IMR-90 (cell line): ENCODE data around the gene LAIR1. TPM values are rescaled to one million over a fixed set of nuclear protein-coding genes. Genes with fewer than 3 reads are reported as not detected.

Experiments used
- ATAC-seq: fragments of 200-7000 bp; cut with Tn5 transposase; 2 replicates; pipeline ENCODE4 v1.9.1; 2020; ENCODE audit warnings: low read depth, mild to moderate bottlenecking, moderate library complexity
- BruUV-seq: library from RNA; stranded (reverse); fragments of 400-500 nt; replicated peaks from 2 replicates; lab custom pipeline; 2021; lab: Mats Ljungman, UMichigan
- CTCF ChIA-PET: fragments of 300-600 bp; formaldehyde crosslinking; extraction: SDS; loops from one replicate; lab custom pipeline; 2021; ENCODE audit warnings: antibody characterized with exemption; lab: Yijun Ruan, JAX
- POLR2A ChIA-PET: fragments of 300-600 bp; sonication (Branson Sonifier 250); formaldehyde crosslinking; loops from one replicate; lab custom pipeline; 2022; ENCODE audit warnings: antibody characterized with exemption; ENCODE audit not compliant: unreplicated experiment; lab: Charles Lee
- DNase-seq: peaks from one replicate; pipeline ENCODE4 v3.0.0; 2013
- H2AFZ ChIP-seq: replicated peaks from 2 replicates; pipeline ENCODE3; 2013; ENCODE audit warnings: low read length, mild to moderate bottlenecking; ENCODE audit not compliant: poor library complexity
- H2AK5ac ChIP-seq: 2 replicates; pipeline ENCODE4 v1.6.1; 2013; ENCODE audit warnings: low read depth, low read length, inconsistent platforms
- H2AK9ac ChIP-seq: replicated peaks from 2 replicates; pipeline ENCODE3; 2013; ENCODE audit warnings: mild to moderate bottlenecking, low read depth, low read length, moderate library complexity; ENCODE audit not compliant: poor library complexity
- H2BK120ac ChIP-seq: 2 replicates; pipeline ENCODE4 v1.6.1; 2013; ENCODE audit warnings: low read depth, low read length, inconsistent platforms
- H2BK15ac ChIP-seq: 3 replicates; pipeline ENCODE4 v1.6.1; 2013; ENCODE audit warnings: low read depth, low read length, inconsistent platforms
- H2BK20ac ChIP-seq: 2 replicates; pipeline ENCODE4 v1.6.1; 2013; ENCODE audit warnings: low read depth, mild to moderate bottlenecking, inconsistent platforms, low read length, moderate library complexity
- H2BK5ac ChIP-seq: 2 replicates; pipeline ENCODE4 v1.6.1; 2013; ENCODE audit warnings: mild to moderate bottlenecking, low read depth, low read length, inconsistent platforms; ENCODE audit not compliant: poor library complexity, severe bottlenecking
- H3K14ac ChIP-seq: replicated peaks from 2 replicates; pipeline ENCODE4 v1.6.1; 2013; ENCODE audit warnings: low read depth, low read length, inconsistent platforms
- H3K18ac ChIP-seq: 2 replicates; pipeline ENCODE4 v1.6.1; 2013; ENCODE audit warnings: low read depth, low read length, control low read depth
- H3K23ac ChIP-seq: 2 replicates; pipeline ENCODE4 v1.6.1; 2013; ENCODE audit warnings: low read depth, low read length, inconsistent platforms
- H3K27ac ChIP-seq: 2 replicates; pipeline ENCODE4 v1.5.1; 2013; ENCODE audit warnings: mild to moderate bottlenecking, control low read depth, low read length; ENCODE audit not compliant: insufficient read depth
- H3K27me3 ChIP-seq: 2 replicates; pipeline ENCODE4 v1.6.1; 2013; ENCODE audit warnings: low read length; ENCODE audit not compliant: control insufficient read depth, insufficient read depth
- H3K36me3 ChIP-seq: 2 replicates; pipeline ENCODE4 v1.6.1; 2013; ENCODE audit warnings: low read length, mixed read lengths; ENCODE audit not compliant: control insufficient read depth, insufficient read depth
- H3K4ac ChIP-seq: 2 replicates; pipeline ENCODE4 v1.6.1; 2013; ENCODE audit warnings: low read depth, low read length, inconsistent platforms
- H3K4me1 ChIP-seq: 2 replicates; pipeline ENCODE4 v1.6.1; 2013; ENCODE audit warnings: low read length, mixed read lengths; ENCODE audit not compliant: control insufficient read depth, insufficient read depth
- H3K4me2 ChIP-seq: 2 replicates; pipeline ENCODE4 v1.6.1; 2013; ENCODE audit warnings: low read depth, mild to moderate bottlenecking, control low read depth, low read length, moderate library complexity
- H3K4me3 ChIP-seq: 2 replicates; pipeline ENCODE4 v1.5.1; 2013; ENCODE audit warnings: low read depth, mild to moderate bottlenecking, control low read depth, low read length, moderate library complexity; ENCODE audit not compliant: insufficient read depth
- H3K56ac ChIP-seq: 2 replicates; pipeline ENCODE4 v1.6.1; 2013; ENCODE audit warnings: low read length, inconsistent platforms; ENCODE audit not compliant: insufficient read depth; ENCODE audit errors: extremely low read depth
- H3K79me1 ChIP-seq, 2 experiments: 2 replicates each; pipeline ENCODE4 v1.6.1; 2013; ENCODE audit warnings: low read length in 2 of 2, inconsistent platforms in 1 of 2, low read depth in 1 of 2
- H3K9ac ChIP-seq: 2 replicates; pipeline ENCODE4 v1.6.1; 2013; ENCODE audit warnings: low read depth, low read length, control low read depth
- H3K9me1 ChIP-seq: 2 replicates; pipeline ENCODE4 v1.6.1; 2013; ENCODE audit warnings: low read length, inconsistent platforms; ENCODE audit not compliant: insufficient read depth
- H3K9me3 ChIP-seq: 2 replicates; pipeline ENCODE4 v1.6.1; 2013; ENCODE audit warnings: low read length; ENCODE audit not compliant: control insufficient read depth, insufficient read depth
- H4K20me1 ChIP-seq: 2 replicates; pipeline ENCODE4 v1.6.1; 2013; ENCODE audit warnings: low read length, inconsistent platforms; ENCODE audit not compliant: insufficient read depth
- H4K5ac ChIP-seq: 2 replicates; pipeline ENCODE4 v1.6.1; 2013; ENCODE audit warnings: mild to moderate bottlenecking, low read depth, low read length, control low read depth
- H4K8ac ChIP-seq, 2 experiments: 2 replicates each; pipeline ENCODE4 v1.6.1; 2013; ENCODE audit warnings: low read depth in 2 of 2, low read length in 2 of 2, control low read depth in 1 of 2, inconsistent platforms in 1 of 2
- H4K91ac ChIP-seq: 2 replicates; pipeline ENCODE4 v1.6.1; 2013; ENCODE audit warnings: low read depth, low read length, inconsistent platforms; ENCODE audit not compliant: insufficient read depth
- BHLHE40 ChIP-seq: fragments of 150-350 bp; IDR thresholded peaks from 2 replicates; pipeline ENCODE4 v1.6.1; 2016; ENCODE audit warnings: mild to moderate bottlenecking, low read depth, low read length
- CEBPB ChIP-seq: IDR thresholded peaks from 2 replicates; pipeline ENCODE4 v1.6.1; 2012; ENCODE audit warnings: low read depth, low read length, improper control_type of control experiment
- CHD1 ChIP-seq: IDR thresholded peaks from 2 replicates; pipeline ENCODE4 v1.6.1; 2012; ENCODE audit warnings: low read depth, low read length, improper control_type of control experiment
- FOS ChIP-seq: fragments of 150-350 bp; IDR thresholded peaks from 2 replicates; pipeline ENCODE4 v1.6.1; 2016; ENCODE audit warnings: low read depth, low read length
- MAFK ChIP-seq: IDR thresholded peaks from 2 replicates; pipeline ENCODE4 v1.6.1; 2012; ENCODE audit warnings: low read depth, low read length, improper control_type of control experiment
- MAZ ChIP-seq: IDR thresholded peaks from 2 replicates; pipeline ENCODE4 v1.6.1; 2012; ENCODE audit warnings: low read depth, mild to moderate bottlenecking, low read length, improper control_type of control experiment, moderate library complexity, borderline replicate concordance
- MXI1 ChIP-seq: IDR thresholded peaks from 2 replicates; pipeline ENCODE4 v1.6.1; 2012; ENCODE audit warnings: low read depth, mild to moderate bottlenecking, low read length, moderate library complexity, borderline replicate concordance
- NFE2L2 ChIP-seq: fragments of 150-350 bp; IDR thresholded peaks from 2 replicates; pipeline ENCODE4 v1.6.1; 2016; ENCODE audit warnings: low read depth, mild to moderate bottlenecking, low read length
- POLR2A ChIP-seq: IDR thresholded peaks from 2 replicates; pipeline ENCODE4 v1.6.1; 2012; ENCODE audit warnings: mild to moderate bottlenecking, low read depth, low read length
- RAD21 ChIP-seq: IDR thresholded peaks from 2 replicates; pipeline ENCODE4 v1.6.1; 2012; ENCODE audit warnings: low read length, improper control_type of control experiment
- RCOR1 ChIP-seq: IDR thresholded peaks from 2 replicates; pipeline ENCODE4 v1.6.1; 2012; ENCODE audit warnings: mild to moderate bottlenecking, low read length, improper control_type of control experiment; ENCODE audit not compliant: insufficient replicate concordance
- RFX5 ChIP-seq: IDR thresholded peaks from 2 replicates; pipeline ENCODE4 v1.8.0; 2012; ENCODE audit warnings: low read depth, mild to moderate bottlenecking, low read length, moderate library complexity
- SMC3 ChIP-seq: fragments of 150-350 bp; IDR thresholded peaks from 2 replicates; pipeline ENCODE4 v1.6.1; 2016; ENCODE audit warnings: low read depth, mild to moderate bottlenecking, antibody characterized with exemption, low read length, moderate library complexity
- WGBS, 2 experiments: methylation state at CpG; one replicate each; pipeline versions ENCODE4 v1.1.5 to v1.1.7; 2013; ENCODE audit warnings: missing lambda C conversion rate in 2 of 2; ENCODE audit not compliant: insufficient read length in 1 of 2; ENCODE audit errors: extremely low coverage in 2 of 2; 5-methylcytosine and 5-hydroxymethylcytosine counted together
- dilution Hi-C: fragments of 300-500 bp; cut with HindIII; formaldehyde crosslinking; loops from one replicate; pipeline ENCODE4 v1.14.3; 2018; ENCODE audit warnings: low sequenced_read_pairs; ENCODE audit not compliant: unreplicated experiment
- in situ Hi-C: fragments of 300-500 bp; cut with MboI; formaldehyde crosslinking; loops from 3 replicates; pipeline ENCODE4 v1.14.3; 2019; ENCODE audit warnings: low sequenced_read_pairs, inconsistent platforms, mixed read lengths
- intact Hi-C: fragments of 100-400 bp; cut with micrococcal nuclease; formaldehyde crosslinking; loops from 2 replicates; pipeline ENCODE4 v1.10.0; 2022
- polyA plus RNA-seq, 3 experiments: library from polyadenylated mRNA; depleted of rRNA; stranded (reverse); fragments of >200 nt; gene quantifications; 2 replicates each; pipeline ENCODE4 v1.2.3, GENCODE V29; 2012; ENCODE audit warnings: low replicate concordance in 1 of 3
- total RNA-seq: library from RNA; depleted of rRNA; stranded (reverse); fragments of >200 nt; gene quantifications from 2 replicates; pipeline ENCODE4 v1.2.3, GENCODE V29; 2012
- TF ChIP-seq, protein P1 (sequence below): fragments of 150-350 bp; IDR thresholded peaks from 2 replicates; pipeline ENCODE4 v1.6.1; 2017; ENCODE audit warnings: mild to moderate bottlenecking, antibody characterized with exemption, low read length, low read depth
- TF ChIP-seq, protein P2 (sequence below): conservative IDR thresholded peaks from 2 replicates; pipeline ENCODE4 v1.5.1; 2012; ENCODE audit warnings: mild to moderate bottlenecking, low read depth, low read length, improper control_type of control experiment
- TF ChIP-seq, protein P3 (sequence below): fragments of 150-350 bp; IDR thresholded peaks from 2 replicates; pipeline ENCODE4 v1.6.1; 2016; ENCODE audit warnings: low read depth, mild to moderate bottlenecking, low read length, moderate library complexity, borderline replicate concordance

Gene LAIR1
- total and polyA plus RNA-seq, 2 of the 4 experiments (the other 2 are of a cell fraction), result not detected

DNA sequence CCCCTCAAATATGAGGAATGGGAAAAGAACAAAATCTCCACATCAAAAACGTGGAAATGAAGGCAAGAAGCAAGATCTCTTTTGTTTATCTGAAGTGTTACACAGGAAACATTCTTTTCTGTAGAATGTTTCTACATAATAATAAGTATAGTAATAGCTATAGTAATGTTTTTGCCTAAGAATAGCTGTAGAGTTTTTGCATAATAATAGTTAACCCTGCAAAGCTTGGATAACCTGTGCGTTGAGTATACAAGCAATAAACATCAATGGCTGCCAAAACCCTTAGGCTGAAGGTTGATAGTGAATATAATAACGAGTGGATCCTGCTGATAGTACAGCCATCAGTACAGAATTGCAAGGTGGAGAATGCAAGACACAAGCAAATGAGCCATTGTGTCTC, 40.7 kb downstream of the LAIR1 start:
- no TSS peak for BruUV-seq
- no CpG with 5 or more reads among the region's 3 CpGs for WGBS, 2 experiments
- Histone ChIP-seq H3K27me3 (no peaks in the 10 kb centered on the region), H3K27ac (no peak overlapping the region), H3K14ac (no peak overlapping the region), H4K5ac (no peak overlapping the region), H4K8ac (no peak overlapping the region), H2AFZ (no peak overlapping the region), H3K4ac (no peak overlapping the region), H3K23ac (no peak overlapping the region), H2BK15ac (no peak overlapping the region), H2BK20ac (no peak overlapping the region), H2BK120ac (no peak overlapping the region), H3K9me3 (no peaks in the 10 kb centered on the region), H3K56ac (no peak overlapping the region), H2BK5ac (no peak overlapping the region), H3K9me1 (no peaks in the 10 kb centered on the region), H3K9ac (no peak overlapping the region), H3K4me1 (no peaks in the 10 kb centered on the region), H4K20me1 (no peaks in the 10 kb centered on the region), H4K91ac (no peak overlapping the region), H3K36me3 (no peaks in the 10 kb centered on the region), H2AK9ac (no peak overlapping the region), H3K18ac (no peak overlapping the region), H3K79me1 (no peaks in the 10 kb centered on the region), H3K4me2 (no peak overlapping the region), H2AK5ac (no peak overlapping the region), H3K4me3 (no peak overlapping the region)
- CTCF ChIA-PET, result no interaction called here
- no peak for ATAC-seq
- POLR2A ChIA-PET, result no interaction called here
- intact Hi-C loops (no loop called here), dilution Hi-C loops (no loop called here), in situ Hi-C loops (no loop called here)
- TF ChIP-seq, protein P1, sequence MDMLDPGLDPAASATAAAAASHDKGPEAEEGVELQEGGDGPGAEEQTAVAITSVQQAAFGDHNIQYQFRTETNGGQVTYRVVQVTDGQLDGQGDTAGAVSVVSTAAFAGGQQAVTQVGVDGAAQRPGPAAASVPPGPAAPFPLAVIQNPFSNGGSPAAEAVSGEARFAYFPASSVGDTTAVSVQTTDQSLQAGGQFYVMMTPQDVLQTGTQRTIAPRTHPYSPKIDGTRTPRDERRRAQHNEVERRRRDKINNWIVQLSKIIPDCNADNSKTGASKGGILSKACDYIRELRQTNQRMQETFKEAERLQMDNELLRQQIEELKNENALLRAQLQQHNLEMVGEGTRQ, result no peak
- TF ChIP-seq POLR2A (no peak), MAZ (no peak), FOS (no peak), RFX5 (no peak), NFE2L2 (no peak), RAD21 (no peak), RCOR1 (no peak), MXI1 (no peak), CEBPB (no peak), MAFK (no peak), BHLHE40 (no peak), CHD1 (no peak), SMC3 (no peak)
- TF ChIP-seq, protein P2, sequence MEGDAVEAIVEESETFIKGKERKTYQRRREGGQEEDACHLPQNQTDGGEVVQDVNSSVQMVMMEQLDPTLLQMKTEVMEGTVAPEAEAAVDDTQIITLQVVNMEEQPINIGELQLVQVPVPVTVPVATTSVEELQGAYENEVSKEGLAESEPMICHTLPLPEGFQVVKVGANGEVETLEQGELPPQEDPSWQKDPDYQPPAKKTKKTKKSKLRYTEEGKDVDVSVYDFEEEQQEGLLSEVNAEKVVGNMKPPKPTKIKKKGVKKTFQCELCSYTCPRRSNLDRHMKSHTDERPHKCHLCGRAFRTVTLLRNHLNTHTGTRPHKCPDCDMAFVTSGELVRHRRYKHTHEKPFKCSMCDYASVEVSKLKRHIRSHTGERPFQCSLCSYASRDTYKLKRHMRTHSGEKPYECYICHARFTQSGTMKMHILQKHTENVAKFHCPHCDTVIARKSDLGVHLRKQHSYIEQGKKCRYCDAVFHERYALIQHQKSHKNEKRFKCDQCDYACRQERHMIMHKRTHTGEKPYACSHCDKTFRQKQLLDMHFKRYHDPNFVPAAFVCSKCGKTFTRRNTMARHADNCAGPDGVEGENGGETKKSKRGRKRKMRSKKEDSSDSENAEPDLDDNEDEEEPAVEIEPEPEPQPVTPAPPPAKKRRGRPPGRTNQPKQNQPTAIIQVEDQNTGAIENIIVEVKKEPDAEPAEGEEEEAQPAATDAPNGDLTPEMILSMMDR, result no peak
- TF ChIP-seq, protein P3, sequence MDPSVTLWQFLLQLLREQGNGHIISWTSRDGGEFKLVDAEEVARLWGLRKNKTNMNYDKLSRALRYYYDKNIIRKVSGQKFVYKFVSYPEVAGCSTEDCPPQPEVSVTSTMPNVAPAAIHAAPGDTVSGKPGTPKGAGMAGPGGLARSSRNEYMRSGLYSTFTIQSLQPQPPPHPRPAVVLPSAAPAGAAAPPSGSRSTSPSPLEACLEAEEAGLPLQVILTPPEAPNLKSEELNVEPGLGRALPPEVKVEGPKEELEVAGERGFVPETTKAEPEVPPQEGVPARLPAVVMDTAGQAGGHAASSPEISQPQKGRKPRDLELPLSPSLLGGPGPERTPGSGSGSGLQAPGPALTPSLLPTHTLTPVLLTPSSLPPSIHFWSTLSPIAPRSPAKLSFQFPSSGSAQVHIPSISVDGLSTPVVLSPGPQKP, result no peak
- DNase-seq, result no peak
